ENCODE results near the gene KRTAP10-3. TPM values are rescaled to one million over a fixed set of nuclear protein-coding genes. Genes with fewer than 3 reads are reported as not detected.
"Not testable (repeated sequence)": the region's sequence is repeated elsewhere in the genome, so short reads cannot be mapped to it uniquely, and the experiment has no call there.

The KRTAP10-3 gene
- total RNA-seq, 1 donor from 2014 or later, result not detected

DNA sequence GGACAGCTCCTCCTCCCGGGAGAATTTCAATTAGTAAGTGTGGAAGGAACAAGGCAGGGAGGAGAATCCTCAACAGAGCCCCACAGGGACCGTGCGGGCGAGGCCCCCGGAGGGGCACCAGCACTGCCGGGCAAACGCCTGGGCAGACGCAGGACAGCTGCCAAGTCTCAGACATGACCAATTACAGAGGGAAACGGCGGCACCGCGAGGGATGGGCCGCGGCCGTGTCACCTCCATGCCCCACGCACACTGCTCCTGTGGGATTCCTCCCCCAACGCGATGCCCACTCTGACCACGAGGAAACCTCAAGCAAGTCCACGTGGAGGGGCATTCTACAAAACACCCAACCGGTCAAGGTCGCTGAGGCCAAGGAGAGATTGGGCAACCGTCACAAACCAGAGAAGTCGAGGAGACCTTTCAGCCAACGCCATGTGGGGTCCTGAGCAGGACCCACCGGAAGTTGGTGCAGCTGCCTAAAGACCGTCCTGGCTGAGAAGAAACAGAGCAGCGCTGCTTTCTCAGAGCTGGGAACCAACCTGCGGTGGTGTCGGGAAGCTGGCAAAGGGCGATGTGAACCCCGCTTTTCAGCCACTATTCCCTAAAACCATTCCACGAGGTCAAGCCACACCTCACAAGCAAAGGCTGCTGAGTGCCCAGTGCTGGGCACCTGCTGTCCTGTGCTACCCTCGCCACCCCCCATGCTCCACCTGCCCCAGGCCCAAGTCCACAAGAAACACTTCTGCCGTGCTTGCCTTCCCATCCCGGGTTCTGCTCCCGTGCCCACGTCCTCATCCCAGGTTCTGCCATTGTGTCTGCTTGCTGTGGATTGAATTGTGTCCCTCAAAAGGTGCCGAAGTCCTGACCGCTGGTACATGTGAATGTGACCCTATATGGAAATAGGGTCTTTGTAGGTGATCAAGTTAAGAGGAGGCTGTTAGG is 13.5 kb upstream of the KRTAP10-3 start:
- peak; percentile 9 for DNase-seq (ENCODE audit: low spot score)

DNA sequence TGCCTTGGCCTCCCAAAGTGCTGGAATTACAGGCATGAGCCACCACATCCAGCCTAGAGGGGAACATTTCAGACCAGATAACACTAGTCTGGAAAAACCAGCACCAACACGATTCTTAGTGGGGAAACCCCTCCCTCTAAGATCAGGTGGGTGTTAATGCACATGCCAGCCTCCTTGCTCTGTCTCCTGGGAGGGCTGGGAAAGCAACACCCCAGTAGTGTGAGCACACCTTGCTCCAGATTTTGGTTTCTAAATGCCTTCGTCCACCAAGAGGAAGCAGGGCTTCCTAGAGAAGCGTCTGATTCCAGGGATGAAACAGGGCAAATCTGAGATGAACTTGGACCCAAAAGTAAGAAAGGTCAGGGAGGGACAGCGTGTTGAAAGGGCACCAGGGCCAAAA is 12.7 kb upstream of the KRTAP10-3 start:
- DNase-seq (ENCODE audit: low spot score), result no peak

DNA sequence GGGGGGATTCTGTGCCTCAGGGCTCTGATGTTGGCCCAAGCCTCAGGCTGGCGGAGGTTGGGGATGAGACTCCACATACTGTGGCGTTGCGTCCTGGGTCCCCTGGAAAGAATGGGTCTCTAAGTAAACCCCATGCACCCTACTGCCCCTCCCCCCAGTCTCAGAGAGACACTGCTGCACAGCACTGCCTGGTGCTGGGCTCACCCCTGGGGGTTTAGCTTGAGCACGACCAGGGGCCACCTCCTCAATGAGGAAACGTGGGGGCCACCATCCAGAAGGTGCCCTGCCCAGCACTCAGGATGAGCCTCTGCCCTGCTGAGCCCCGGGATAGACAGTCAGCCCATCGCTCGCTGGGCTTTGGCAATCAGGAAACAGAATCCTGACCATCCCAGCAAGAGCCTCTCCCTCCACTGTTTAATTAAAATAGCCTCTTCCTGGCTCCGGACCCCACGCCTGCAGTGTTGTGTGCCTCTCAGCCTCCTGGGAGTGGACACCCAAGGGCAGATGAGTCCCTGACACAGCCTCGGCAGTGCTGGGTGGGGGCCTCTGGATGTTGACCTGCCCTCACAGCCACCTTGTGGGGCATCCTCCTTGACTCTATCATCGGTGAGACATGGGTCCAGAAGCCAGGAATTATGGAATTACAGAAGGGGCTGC is 11.4 kb upstream of the KRTAP10-3 start:
- DNase-seq (ENCODE audit: low spot score), result no peak

DNA sequence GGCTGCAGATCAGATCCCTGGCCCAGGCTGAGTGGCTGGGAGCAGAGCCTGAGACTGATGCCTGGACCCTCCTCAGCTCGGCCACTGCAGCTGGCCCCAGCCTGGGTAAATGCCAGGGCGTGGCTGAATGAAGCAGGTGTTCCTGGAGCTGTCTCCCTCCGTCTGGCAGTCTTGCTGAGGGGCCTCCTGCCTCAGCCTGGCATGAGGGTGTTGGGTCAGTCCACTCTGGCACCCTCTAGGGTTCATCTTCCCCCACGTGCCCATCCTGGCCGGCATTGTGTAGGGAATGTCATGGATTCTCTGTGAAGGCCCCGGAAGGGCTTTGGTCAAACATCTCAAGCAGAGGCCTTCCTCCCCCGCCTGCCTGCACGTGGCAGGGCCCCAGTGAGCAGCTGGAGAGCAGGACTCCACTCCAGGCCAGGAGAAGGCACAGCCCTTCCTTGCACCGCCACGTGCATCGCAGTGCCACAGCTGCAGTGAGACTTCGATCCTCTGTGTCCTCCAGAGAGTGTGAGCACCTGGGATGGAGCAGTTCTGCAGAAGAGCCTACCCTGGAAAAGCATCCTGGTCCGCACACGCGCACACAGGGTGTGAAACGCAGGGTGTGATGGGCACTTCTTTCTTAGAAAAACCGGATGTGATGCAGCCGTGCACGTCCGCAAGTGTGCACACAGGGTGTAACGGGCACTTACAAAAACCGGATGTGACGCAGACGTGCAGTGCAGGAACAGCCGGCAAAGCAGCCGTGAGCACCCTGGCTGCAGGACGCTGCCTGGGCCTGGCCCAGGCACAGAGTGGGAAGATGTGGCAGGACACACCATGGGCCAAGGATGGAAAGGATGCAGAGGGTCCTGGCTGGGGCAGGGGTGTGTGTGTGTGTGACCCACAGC is 10.3 kb upstream of the KRTAP10-3 start:
- DNase-seq (ENCODE audit: low spot score), result no peak

DNA sequence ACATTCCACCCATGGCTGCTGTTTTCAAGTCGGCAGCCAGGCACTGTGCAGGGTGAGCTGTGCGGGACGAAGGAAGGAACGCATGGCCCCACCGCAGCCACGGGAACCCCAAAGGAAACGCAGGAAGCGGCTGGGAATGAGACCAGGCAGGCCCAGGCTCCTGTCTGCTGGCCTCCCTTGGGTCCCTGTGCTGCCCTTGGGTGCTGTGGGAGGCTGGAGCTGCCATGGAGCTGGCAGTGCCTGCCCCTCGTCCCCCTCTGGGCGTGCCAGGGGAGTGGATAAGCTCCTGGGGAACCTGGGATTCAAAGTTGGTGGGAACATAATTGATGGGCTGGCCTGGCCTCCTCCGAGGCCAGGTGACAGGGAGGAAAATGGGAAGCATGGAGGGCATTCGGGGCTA is 9.7 kb upstream of the KRTAP10-3 start:
- DNase-seq (ENCODE audit: low spot score), result no peak

DNA sequence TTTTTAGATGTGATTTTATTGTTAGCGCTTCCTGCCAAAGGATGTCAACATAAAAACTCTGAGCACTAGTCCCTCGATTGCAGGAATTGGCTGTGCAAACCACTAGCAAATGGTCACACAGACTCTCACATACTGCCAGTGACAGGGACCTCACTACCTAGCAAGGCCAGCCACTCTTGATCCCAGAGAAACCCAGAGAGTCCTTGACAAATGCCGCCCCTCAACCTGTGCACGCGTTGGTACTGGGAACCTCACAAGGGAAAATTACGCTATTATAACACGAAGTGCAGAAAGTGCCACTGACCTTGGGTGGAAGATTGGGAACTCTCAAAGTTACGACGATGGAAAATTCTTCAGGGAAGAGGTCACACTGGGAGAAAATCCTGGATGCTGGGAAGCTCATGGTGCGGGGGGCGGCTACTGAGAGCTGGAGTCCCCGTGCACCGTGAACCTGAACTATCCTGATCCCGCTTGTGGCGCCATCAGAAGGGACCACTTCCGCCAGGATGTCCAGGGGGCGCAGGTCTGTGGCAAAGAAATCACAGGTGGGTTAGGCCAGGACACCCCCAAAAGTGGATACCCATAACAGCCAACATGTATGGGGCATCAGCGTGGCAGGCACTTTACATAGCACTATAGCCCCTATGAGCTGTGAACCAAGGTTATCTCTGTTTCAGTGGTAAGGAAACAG is 9.0 kb upstream of the KRTAP10-3 start:
- DNase-seq (ENCODE audit: low spot score), result no peak

DNA sequence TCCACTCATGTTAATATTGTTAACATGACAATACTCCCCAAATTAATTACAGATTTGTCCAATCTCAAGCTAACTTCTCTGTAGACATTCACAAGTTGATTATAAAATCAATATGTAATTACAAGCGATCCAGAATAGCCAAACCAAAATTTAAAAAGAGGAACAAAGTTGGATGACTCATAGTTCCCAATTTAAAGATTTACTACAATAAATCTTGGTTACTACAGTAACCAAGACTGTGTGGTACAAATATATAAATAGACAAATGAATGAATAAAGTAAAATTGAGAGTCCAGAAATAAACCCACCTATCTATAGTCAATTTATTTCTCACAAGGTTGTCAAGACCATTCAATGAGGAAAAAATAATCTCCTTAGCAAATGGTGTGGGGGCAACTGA is 7.8 kb upstream of the KRTAP10-3 start:
- DNase-seq (ENCODE audit: low spot score), result no peak

DNA sequence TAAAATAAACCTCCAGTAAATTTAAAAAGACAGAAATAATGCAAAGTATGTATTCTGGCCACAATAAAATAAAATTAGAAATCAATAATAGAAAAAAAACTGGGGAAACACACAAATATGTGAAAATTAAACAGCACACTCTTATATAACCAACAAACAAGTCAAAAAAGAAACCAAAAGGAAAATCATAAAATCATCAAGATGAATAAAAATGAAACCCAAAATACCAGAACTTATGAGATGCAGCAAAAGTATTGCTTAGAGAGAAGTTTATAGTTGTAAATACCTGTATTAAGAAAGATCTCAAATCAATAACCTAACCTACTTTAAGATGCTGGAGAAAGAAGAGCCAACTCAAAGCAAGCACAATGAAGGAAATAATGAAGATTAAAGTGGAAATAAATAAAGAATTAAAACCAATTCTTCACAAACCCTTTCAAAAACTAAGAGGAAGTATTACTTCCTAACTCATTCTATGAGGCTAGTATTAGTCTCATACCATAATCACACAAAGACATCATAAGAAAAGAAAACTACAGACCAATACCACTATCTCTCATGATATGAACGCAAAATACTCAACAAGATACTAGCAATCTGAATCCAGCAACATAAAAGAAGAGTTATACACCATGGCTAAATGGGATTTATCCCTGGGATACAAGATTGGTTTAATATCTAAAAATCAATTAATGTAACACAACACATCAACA is 6.4 kb upstream of the KRTAP10-3 start:
- no peak for DNase-seq (ENCODE audit: low spot score)

DNA sequence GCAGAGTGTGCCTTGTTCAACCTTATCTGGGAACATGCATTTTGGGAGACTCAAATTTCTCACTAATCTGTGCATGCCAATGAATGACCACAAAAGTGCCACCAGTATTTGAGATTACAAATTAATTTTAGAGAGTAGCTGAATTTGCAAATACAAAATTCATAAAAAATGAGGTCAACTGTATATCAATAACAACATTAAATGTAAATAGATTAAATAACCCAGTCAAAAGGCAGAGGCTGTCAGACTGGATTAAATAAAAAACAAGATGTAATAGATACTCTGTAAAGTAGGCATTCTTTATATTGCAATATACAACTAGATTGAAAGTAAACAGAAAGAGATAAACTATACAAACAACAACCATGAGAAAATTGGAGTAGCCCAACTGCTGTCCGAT is 5.5 kb upstream of the KRTAP10-3 start:
- no peak for DNase-seq (ENCODE audit: low spot score)

DNA sequence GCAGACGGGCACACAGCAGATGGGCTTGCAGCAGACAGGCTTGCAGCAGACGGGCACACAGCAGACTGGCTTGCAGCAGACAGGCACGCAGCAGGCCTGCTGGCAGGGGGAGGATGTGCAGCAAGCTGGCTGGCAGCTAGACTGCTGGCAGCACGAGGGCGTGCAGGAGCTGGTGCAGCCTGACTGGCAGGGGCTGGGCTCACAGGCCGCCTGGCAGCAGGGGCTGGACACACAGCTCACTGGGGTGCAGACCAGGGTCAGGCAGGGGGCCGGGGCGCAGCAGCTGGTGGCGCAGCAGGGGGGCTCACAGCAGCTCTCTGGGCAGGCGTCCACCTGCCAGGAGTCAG is 293 bp downstream of the KRTAP10-3 start:
- DNase-seq (ENCODE audit: low spot score), result not testable (repeated sequence)

DNA sequence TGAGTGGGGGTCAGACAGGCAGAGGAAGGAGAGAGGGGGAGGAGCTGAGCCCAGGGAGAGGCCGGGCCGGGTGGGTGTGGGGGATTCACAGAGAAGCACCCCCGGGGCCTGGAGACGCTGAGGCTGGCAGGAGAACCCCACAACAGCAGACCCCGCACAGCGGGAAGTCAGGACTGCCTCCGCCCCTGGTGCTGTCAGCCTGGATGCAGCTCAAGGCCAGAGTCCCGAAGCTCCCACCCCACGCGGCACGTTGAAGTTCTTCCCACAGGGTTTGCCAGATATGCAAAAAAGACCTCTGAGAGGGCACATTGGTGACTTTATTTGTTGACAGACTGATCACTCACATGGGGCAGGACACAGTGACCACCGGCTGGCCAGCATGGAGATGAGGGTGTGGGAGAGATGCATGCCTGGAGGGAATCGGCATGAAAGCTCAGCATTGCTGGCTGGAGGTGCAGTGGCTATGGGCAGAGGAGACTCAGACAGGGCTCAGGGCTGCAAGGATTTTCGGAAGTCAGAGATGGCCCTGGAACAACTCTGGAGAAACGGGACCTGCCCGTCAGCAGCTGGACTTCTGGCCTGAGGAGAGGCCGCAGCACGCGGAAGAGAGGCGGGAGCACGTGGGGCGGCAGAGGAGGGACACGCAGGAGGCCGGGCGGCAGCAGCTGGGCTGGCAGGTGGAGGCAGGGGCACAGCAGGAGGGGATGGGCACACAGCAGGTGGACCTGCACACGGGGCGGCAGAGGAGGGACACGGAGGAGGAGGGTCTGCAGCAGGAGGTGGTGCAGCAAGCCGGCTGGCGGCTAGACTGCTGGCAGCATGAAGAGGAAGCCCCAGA is 885 bp downstream of the KRTAP10-3 start:
- no peak for DNase-seq (ENCODE audit: low spot score)

DNA sequence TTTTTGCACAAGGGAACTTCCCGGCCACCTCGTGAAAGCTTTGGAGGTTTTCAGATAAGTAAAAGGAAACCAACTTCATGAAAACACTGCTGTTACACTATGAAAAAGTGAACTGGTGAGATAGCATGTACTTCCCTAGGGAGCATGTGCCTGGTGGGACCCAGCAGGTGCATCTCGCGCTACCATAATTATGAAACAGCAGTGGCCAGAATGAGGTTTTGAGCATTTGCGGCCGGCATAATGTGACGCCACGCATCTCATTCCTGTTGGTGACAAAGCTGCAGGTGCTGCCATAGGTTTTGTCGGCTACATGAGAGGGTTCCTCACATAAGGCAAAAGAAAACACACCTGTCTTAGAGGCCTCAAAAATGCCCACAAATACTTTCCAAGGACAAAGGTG is 1.7 kb downstream of the KRTAP10-3 start:
- no peak for DNase-seq (ENCODE audit: low spot score)

DNA sequence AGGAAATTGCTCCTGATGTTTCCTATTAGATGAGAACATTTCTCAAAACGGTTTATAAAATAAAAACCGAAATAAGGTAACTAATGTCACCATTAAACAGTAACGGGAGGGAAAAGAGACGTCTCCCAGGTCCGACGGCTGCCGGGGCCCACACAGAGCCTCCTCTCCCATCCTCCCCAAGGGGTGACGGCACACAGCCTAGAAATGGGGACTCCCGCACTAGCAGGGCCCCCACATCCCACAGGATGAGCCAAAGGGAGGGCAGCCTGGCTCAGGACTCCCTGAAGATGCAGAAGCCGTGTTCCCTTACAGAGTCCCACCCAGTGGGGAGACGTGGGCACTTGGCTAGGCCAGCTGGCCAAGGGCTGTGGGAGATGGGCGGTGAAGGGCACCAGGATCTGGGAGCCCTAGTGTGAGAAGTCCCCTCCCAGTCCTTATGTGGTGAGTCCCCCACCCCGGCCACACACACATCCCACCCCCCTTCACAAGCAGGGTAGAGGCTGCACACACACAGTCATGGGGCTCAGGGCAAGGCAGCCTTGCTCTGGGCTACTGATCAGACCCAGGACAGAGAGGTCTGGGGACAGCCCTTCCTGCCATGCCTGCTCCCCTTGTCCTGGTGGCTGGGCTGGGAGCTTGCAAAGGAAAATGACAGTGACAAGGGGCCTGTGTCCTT is 3.3 kb downstream of the KRTAP10-3 start:
- DNase-seq (ENCODE audit: low spot score), result no peak

DNA sequence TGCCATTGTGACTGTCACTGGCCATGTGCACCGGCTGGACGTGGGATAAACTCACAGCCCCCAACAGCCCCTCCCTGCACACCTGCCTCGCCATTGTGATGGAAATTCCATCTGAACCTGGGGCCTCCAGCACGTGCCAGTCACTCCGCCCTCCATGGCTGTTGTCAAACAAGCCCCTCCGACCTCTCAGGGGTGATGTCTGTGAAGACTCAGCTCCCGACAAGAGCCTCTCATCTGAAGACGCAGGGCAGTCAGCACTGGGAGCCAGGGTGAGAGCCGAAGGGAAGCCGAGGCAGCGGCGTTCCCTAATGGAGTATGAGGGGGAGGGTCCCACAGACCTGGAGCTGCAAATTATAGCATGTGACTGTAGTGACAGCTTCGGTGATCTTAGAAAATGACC is 5.9 kb downstream of the KRTAP10-3 start:
- DNase-seq (ENCODE audit: low spot score), result no peak

DNA sequence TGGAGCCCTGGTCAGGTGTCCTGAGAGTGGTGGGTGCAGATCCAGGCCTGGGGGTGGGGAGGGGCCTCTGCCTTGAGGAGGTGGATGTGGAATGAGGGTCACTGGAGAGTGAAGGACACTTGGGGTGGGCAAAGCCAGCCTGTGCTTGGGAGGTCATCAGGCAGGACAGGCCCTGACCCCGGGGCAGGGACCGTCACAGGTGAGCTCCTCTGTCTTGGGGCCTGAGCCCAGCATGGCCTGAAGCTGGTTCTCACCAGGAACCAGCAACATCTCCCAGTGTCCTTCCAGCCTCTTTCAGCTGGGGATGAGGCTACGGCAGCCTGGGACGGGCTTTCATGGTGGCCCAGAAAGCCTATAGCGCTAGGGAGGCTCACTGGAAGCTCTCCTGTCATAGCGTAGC is 6.5 kb downstream of the KRTAP10-3 start:
- DNase-seq (ENCODE audit: low spot score), result no peak

DNA sequence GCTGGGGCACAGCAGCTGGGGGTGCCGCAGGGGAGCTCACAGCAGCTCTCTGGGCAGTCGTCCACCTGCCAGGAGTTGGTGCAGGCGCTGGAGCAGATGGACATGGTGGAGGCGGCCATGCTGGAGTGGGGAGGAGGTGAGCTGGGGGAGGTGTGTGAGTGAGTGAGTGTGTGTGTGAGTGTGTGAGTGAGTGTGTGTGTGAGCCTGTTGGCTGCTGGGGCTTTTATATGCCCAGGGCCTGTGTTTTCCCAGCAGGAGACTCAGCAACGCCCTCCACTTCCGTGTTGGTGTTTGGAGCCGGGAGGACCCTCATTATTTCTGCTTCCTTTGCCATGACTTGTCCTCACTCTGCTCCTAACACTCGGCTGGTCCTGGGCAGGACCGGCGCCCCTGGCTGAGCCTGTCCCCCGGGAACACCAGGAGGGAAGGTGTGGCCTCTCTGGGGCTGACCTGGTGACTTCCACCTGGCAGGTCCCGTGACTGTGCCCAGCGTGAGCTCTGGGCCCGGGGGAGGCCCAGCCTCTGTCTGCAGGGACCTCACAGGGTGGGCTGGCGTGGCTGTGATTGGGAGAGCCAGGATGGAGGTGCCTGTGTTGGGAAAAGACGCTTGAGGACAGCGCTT is 7.1 kb downstream of the KRTAP10-3 start, which contains the start of gene KRTAP10-2:
KRTAP10-2 (minus strand) TSS at position 166 of the 622 bp plus-strand sequence; CDS start at position 119, 47 bp downstream.
- DNase-seq (ENCODE audit: low spot score), result peak; percentile 3

DNA sequence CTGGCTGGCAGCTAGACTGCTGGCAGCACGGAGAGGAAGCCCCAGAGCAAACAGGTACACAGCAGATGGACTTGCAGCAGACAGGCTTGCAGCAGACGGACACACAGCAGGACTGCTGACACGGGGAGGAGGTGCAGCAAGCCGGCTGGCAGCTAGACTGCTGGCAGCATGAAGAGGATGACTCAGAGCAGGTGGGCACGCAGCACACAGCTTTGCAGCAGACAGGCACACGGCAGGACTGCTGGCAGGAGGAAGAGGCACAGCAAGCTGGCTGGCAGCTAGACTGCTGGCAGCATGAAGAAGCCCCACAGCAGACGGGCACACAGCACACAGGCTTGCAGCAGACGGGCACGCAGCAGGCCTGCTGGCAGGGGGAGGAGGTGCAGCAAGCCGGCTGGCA is 7.8 kb downstream of the KRTAP10-3 start:
- no peak for DNase-seq (ENCODE audit: low spot score)

DNA sequence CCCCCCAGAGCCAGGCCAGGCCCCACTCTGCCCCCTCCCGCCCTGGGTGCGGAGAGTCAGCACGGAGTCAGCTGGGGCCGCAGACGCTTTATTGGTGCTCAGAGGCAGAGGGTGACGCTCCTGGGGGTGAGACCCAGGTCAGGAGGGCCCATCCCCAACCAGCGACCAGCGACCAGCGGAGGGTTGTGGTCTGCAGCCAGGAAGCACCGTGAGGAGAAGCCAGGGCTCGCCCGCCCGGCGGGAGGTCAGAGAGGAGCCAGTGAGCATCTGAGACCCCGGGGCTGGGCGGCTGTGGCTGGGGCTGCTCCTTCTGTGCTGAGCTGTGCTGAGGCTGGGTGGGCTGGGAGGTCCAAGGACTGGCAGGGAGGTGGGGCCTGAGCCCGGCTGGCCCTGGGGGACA is 8.3 kb downstream of the KRTAP10-3 start:
- DNase-seq (ENCODE audit: low spot score), result not testable (repeated sequence)

Data from mucosa of gallbladder (tissue), 1 donor.